Stomach (tissue), 4 donors: ENCODE measurements around the gene STX2.

Experiments
- CTCF ChIP-seq, 7 experiments: fragments of 450-650 bp in 4 of 7; fragments of 200-600 bp in 3 of 7; sonication (generic) in 3 of 7; IDR thresholded peaks; one replicate each; pipeline ENCODE4 v1.5.1; 2016 to 2019; ENCODE audit warnings: antibody characterized with exemption in 7 of 7, control low read depth in 2 of 7, mild to moderate bottlenecking in 1 of 7
- EP300 ChIP-seq: sonication (generic); formaldehyde crosslinking; IDR thresholded peaks from one replicate; pipeline ENCODE4 v1.6.1; 2017; ENCODE audit warnings: antibody characterized with exemption
- POLR2A ChIP-seq, 4 donors: fragments of 450-650 bp; IDR thresholded peaks; one replicate each; pipeline ENCODE4 v1.6.1; 2016; ENCODE audit warnings: antibody characterized with exemption in 4 of 4, control low read depth in 2 of 4, mild to moderate bottlenecking in 1 of 4, moderate library complexity in 1 of 4
- POLR2AphosphoS5 ChIP-seq, 3 donors: sonication (generic); formaldehyde crosslinking; IDR thresholded peaks; one replicate each; pipeline ENCODE4 v1.6.1; 2016; ENCODE audit warnings: antibody characterized with exemption in 3 of 3

DNA sequence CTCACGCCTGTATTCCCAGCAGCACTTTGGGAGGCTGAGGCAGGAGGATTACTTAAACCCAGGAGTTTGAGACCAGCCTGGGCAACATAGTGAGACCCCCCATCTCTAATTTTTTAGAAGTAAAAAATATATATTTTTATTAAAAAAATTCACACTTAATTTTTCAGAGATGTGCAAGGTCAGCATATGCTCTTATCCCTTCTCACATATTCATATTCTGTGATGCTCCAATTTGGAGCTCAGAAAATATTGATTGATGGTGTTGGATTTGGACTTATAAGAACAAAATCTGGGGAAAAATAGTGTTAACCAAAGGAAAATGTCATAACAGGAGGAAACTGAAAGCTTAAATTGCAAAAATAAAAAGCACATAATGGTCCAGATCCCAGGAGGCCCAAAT is 42.5 kb upstream of the STX2 start:
- TF ChIP-seq POLR2A (IDR thresholded peaks at IDR 0.05) (no peak), CTCF (IDR thresholded peaks at IDR 0.05) (no peak), POLR2AphosphoS5 (IDR thresholded peaks at IDR 0.05) (no peak), EP300 (no peak)
